Mucosa of gallbladder (tissue), 1 donor: ENCODE measurements around the gene RALGPS1. TPM values are rescaled to one million over a fixed set of nuclear protein-coding genes. Genes with fewer than 3 reads are reported as not detected.

Experiments
- DNase-seq: peaks from one replicate; pipeline ENCODE4 v3.0.0-alpha.2; 2020; ENCODE audit warnings: low spot score
- total RNA-seq: library from RNA; stranded (reverse); gene quantifications from one replicate; pipeline ENCODE4 v1.2.1, GENCODE V29; 2021
- donor health status: DM: no; HTN: no; CAD: no.

Gene RALGPS1
- total RNA-seq, 1 donor from 2014 or later, result 34.7 TPM

DNA sequence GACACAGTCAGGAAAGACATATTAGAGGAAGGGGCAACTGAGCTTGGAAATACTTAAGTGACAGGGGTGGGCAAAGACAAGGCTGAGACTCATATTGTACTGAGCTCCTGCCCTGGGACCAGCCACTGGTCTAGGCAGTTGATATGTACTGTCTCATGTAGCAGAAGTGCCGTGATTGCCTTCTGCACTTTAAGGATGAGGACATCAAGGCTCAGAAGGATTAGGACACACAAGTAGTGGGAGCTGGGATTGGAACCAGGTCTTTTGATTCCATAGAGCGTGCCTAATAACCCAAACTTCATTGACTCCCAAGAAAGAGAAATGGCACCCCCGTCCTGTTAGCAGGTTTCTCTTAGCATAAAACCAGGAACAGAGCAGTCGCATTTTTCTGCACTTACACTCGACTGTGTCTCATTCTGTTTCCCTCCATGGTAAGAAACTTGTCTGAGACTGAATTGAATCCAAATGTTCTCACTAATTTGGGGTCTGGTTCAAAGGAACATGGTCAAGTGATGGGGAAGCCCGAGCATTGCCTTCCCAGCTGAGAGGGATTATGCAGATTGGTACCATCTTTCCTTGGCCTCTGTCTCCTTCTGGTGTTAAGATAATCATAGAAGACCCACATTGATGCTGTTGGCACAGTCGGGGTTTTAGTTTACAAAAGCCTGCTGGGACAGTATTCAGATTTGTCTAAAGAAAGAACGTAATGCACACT is 137.5 kb downstream of the RALGPS1 start:
- DNase-seq, result no peak

DNA sequence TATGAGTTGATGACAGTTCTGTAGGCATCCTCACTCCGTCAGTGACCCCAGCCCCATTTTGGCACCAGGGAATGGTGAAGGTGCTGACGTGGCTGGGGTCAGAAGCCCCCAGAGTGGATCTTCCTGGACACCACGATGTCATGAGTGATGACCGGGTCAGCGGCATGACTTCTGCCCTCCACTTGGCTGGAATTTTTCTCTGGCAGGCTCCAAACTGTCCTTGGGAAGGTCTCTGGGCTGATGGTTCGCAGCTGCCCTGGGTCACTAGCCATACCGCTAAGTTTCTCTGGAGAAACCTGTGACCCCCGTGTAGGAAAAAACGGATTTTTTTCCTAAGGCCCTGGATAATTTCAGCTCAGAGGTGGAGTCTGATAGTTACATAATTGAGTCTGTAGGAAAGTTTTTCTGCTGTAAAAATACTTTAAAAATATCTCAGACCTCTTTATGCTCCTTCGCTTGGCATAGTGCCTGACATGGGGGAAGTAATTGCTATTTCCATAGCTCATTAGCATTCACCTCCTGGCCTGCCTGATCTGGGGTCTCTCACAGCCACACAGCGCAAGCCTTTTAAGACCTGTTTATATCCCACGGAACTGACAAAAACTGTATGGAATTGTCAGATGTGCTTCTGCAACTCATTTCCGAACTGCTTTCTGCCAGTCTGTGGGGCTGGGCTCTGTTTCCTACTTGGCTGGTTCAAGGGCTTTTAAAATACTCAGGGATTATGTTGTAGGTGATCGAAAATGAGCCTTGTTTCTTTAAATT is 138.7 kb downstream of the RALGPS1 start:
- no peak for DNase-seq

DNA sequence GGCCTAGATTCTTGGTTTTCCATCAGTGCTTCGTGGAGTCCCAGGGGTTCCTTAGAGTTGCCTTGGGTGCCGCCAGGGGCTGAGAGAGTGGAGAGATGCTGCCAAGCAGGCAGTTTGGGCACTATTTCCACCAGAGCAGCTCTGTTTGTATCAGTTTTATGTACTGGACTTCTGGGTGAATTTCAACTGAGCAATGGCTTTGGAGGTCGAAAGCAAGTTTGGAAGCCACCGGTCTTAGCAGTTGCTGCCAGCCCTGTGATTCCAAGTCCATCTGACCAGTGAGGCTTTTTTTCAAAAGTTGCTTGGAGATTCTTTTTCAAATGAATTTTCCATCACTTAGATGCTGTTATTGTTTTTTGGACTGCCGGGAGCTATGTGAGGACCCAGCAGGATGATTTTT is 139.4 kb downstream of the RALGPS1 start:
- DNase-seq, result no peak

GRCh38 chr9:127055745-127056402 is 141.3 kb downstream of the RALGPS1 start:
- DNase-seq, result no peak

- no peak for DNase-seq
Measured at GRCh38 chr9:127056446-127056845, 141.9 kb downstream of the RALGPS1 start.

DNA sequence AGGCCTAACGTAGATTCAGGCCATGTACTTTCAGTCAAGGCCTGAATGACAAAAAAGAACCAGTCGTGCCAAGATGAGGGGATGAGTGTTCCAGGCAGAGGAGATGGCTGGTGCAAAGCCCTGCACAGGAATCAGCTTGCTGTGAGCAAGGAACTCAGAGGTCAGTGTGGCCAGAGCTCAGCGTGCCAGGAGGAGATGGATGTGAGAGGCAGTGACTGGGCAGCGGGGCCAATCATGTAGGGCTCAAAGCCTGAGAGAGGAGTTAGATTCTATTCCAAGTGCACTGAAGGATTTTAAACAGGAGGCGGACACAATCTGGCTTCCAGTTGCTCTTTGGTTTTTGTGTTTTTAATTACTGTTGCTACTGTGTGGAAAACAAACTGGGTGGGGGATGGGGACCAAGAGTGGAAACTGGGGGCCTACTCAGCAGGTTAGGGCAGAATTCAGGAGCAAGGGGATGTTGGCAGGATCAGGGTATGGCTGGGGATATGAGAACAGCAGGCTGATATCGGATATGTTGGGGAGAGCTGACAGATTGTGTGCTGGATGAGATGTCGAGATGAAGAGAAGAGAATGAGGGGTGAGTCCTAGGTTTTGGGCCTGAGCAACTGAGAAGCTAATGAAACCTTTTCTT is 143.5 kb downstream of the RALGPS1 start:
- no peak for DNase-seq

GRCh38 chr9:127058645-127059021 is 144.1 kb downstream of the RALGPS1 start:
- no peak for DNase-seq

- no peak for DNase-seq
Measured at GRCh38 chr9:127059030-127059429, 144.4 kb downstream of the RALGPS1 start.

- DNase-seq, result no peak
Measured at GRCh38 chr9:127059765-127060361, 145.3 kb downstream of the RALGPS1 start.

- DNase-seq, result no peak
Measured at GRCh38 chr9:127061411-127061810, 146.8 kb downstream of the RALGPS1 start.

- DNase-seq, result no peak
Measured at GRCh38 chr9:127064335-127064734, 149.8 kb downstream of the RALGPS1 start.

- no peak for DNase-seq
Measured at GRCh38 chr9:127065592-127065991, 151.0 kb downstream of the RALGPS1 start.

DNA sequence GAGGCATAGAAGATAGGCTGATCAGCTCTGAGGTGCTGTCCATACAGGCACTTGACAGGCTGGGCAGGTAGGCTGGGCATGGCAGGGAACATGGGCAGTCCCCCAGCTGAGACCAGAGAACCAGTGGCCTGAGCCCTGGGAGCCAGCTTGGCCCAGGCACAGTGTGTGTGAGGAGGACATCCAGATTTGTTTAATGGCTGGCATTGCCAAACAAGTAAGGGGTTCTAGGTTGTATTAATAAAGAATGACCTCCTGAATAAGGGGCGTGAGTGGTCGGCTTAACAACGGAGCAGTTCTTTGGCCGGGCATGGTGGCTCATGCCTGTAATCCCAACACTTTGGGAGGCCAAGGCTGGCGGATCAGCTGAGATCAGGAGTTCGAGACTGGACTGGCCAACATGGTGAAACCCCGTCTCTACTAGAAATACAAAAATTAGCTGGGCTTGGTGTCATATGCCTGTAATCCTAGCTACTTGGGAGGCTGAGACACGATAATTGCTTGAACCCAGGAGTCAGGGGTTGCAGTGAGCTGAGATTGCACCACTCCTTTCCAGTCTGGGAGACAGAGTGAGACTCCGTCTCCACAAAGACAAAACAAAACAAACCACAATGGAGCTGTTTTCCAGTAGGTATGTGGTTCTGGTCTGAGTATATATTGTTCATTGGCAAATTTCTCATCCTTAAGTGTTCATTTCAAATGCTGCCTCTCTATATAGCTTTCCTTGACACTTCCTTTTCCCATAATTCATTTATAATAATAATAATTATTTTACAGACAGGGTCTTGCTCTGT is 151.7 kb downstream of the RALGPS1 start:
- no peak for DNase-seq

GRCh38 chr9:127066851-127067136 is 152.2 kb downstream of the RALGPS1 start:
- no peak for DNase-seq

DNA sequence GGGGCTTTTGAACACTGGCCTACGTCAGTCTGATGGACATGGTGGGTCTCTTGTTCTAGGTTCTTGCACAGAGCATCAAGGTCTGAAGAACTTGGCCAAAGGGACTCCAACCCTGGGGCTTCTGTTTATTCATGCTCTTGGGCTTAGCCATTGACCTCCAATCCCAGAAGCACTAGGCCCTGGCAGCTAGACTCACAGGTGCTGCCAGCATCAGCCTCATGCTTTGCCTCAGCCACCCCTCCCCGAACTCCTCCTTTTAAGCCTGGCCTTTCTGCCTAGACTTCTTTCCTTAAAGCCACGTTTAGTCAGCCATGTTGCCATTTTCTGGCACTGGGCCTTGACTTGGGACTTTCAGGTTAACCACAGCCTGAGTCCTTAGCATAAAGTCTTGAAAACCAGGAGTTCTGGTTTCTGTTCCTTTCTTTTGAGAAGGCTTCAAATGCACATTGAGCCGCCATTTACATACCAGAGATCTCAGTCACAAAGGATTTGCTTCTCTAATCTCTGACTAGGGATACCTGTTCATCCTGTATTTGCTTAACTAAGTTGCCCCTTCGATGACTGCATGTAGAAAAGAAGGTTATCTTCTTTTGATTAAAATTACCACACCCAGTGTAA is 153.1 kb downstream of the RALGPS1 start:
- DNase-seq, result no peak

GRCh38 chr9:127074561-127075548 is 160.3 kb downstream of the RALGPS1 start:
- DNase-seq, result no peak

DNA sequence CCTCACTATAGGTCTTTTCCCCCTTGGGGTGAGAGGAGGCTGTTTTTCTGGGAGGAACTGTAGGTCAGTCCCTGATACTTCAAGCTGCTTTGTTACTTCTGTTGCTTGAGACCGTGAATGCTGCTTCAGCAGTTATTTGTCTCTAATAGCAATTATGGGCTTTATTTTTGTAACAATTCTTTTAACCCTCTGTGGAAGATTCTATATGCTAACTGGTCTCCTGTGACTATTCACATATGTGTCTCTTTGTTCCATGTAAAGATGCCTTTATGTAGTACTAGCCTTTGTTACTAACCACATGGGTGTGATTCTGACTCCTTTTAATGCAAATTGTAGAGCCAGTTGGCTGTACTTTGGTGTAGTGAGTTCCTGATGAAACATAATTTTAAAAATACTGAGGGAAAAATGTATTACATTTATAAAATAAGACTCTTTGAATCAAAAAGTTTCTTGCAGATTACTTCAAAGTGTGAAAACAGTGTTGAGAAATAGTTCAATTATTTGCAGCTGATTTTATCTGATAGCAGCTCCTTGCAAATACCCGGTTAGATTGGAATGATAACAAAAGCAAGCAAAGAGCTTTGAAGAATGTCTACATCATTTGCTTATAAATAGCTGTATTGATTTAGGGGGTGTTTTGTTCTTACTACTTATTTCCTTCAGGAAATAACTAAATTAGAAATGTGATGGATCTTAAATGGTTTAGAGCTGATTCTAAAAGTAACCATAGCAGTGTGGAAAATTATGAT is 161.2 kb downstream of the RALGPS1 start:
- no peak for DNase-seq

GRCh38 chr9:127076860-127077643 is 162.5 kb downstream of the RALGPS1 start:
- DNase-seq, result no peak
